Measurements from ENCODE around the gene CFTR. TPM values are rescaled to one million over a fixed set of nuclear protein-coding genes. Genes with fewer than 3 reads are reported as not detected.

The CFTR gene
- total RNA-seq, 1 experiment from 2014 or later = not detected

DNA sequence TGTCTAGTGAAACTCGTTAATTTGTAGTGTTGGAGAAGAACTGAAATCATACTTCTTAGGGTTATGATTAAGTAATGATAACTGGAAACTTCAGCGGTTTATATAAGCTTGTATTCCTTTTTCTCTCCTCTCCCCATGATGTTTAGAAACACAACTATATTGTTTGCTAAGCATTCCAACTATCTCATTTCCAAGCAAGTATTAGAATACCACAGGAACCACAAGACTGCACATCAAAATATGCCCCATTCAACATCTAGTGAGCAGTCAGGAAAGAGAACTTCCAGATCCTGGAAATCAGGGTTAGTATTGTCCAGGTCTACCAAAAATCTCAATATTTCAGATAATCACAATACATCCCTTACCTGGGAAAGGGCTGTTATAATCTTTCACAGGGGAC is 187.6 kb downstream of the CFTR start:
- no peaks in the 10 kb centered on the region for H3K9me3 ChIP-seq (ENCODE audit: control insufficient read depth in 1 of 2, insufficient read depth in 1 of 2, low read depth in 1 of 2, low read length in 2 of 2)
- H3K9ac ChIP-seq (ENCODE audit: low read length) = no peak overlapping the region
- peaks cover 0 to 12% of the 10 kb centered on the region in 2 experiments; a peak in 2 of 4 replicates for H3K4me1 ChIP-seq (ENCODE audit: control insufficient read depth in 1 of 2, insufficient read depth in 2 of 2, low read length in 2 of 2)
- ChIA-PET POLR2A (no interaction called here), CTCF (no interaction called here), RAD21 (ENCODE audit: low non-redundant PET in 1 of 2, low total read pairs in 2 of 2, uncharacterized antibody in 2 of 2, unreplicated experiment in 2 of 2) (no interaction called here)
- no peak for TF ChIP-seq SP1 (IDR thresholded peaks at IDR 0.05; ENCODE audit: low read depth)
- no peak for TF ChIP-seq EZH2phosphoT487 (IDR thresholded peaks at IDR 0.05; ENCODE audit: borderline replicate concordance)
- TF ChIP-seq EGR1 (IDR thresholded peaks at IDR 0.05; ENCODE audit: low read depth) = no peak
- TF ChIP-seq POLR2A (IDR thresholded peaks at IDR 0.05; ENCODE audit: borderline replicate concordance, extremely low read depth, insufficient read depth, insufficient read length) = no peak
- TF ChIP-seq ZNF274 (IDR thresholded peaks at IDR 0.05; ENCODE audit: low read depth, low read length) = no peak
- TF ChIP-seq CEBPB (IDR thresholded peaks at IDR 0.05; ENCODE audit: low read depth) = no peak
- no peak for TF ChIP-seq FOSL1 (IDR thresholded peaks at IDR 0.05; ENCODE audit: low read depth)
- TF ChIP-seq POLR2AphosphoS5 (IDR thresholded peaks at IDR 0.05; ENCODE audit: low read depth, low read length) = no peak
- no peak for TF ChIP-seq ZFX (IDR thresholded peaks at IDR 0.05)
- no peak for TF ChIP-seq SRF (IDR thresholded peaks at IDR 0.05; ENCODE audit: low read depth)
- TF ChIP-seq SIN3A (IDR thresholded peaks at IDR 0.05; ENCODE audit: low read depth) = no peak
- no peak for TF ChIP-seq ELF1 (IDR thresholded peaks at IDR 0.05; ENCODE audit: borderline replicate concordance, low read depth)
- TF ChIP-seq YY1 (IDR thresholded peaks at IDR 0.05; ENCODE audit: extremely low read depth, insufficient replicate concordance, low read depth, low read length) = no peak
- no peak overlapping the region for H3K4me2 ChIP-seq (ENCODE audit: low read length)
- no peaks in the 10 kb centered on the region for H3K79me2 ChIP-seq (ENCODE audit: insufficient read depth, low read length)
- H3K9me2 ChIP-seq (ENCODE audit: insufficient read depth) = no peaks in the 10 kb centered on the region
- intact Hi-C loops (cut with micrococcal nuclease) = no loop called here
- no peak overlapping the region for H3K4me3 ChIP-seq (replicated peaks in 1 of 2; ENCODE audit: low read depth in 1 of 2, low read length in 2 of 2)
- no peaks in the 10 kb centered on the region for H4K20me1 ChIP-seq (ENCODE audit: insufficient read depth)
- BruUV-seq (replicated peaks) = no TSS peak
- no peaks in the 10 kb centered on the region for H3K36me3 ChIP-seq (ENCODE audit: control insufficient read depth in 1 of 2, insufficient read depth in 2 of 2, low read length in 2 of 2)
- H2AFZ ChIP-seq (ENCODE audit: low read depth, low read length, poor library complexity, severe bottlenecking) = no peak overlapping the region
- H3K27me3 ChIP-seq (ENCODE audit: insufficient read depth, low read length) = no peaks in the 10 kb centered on the region
- H3K27ac ChIP-seq (ENCODE audit: low read depth, low read length) = no peak overlapping the region
- no peak for DNase-seq (ENCODE audit: low read depth, low spot score)
- ATAC-seq = no peak

GRCh38 chr7:117669818-117670217 is 190.0 kb downstream of the CFTR start:
- peaks cover 0 to 12% of the 10 kb centered on the region in 2 experiments; a peak in 2 of 4 replicates for H3K4me1 ChIP-seq (ENCODE audit: control insufficient read depth in 1 of 2, insufficient read depth in 2 of 2, low read length in 2 of 2)
- H3K9me3 ChIP-seq (ENCODE audit: control insufficient read depth in 1 of 2, insufficient read depth in 1 of 2, low read depth in 1 of 2, low read length in 2 of 2) = no peaks in the 10 kb centered on the region
- ATAC-seq = no peak
- H3K27me3 ChIP-seq (ENCODE audit: insufficient read depth, low read length) = no peaks in the 10 kb centered on the region
- no peaks in the 10 kb centered on the region for H3K9me2 ChIP-seq (ENCODE audit: insufficient read depth)
- CTCF ChIA-PET = interaction anchor here (0.7 kb wide), 1 partner anchor 484 kb away, joined by 4 read pairs; no protein-coding TSS in a partner anchor
- RAD21 ChIA-PET (ENCODE audit: low non-redundant PET in 1 of 2, low total read pairs in 2 of 2, uncharacterized antibody in 2 of 2, unreplicated experiment in 2 of 2) = no interaction called here
- no peak overlapping the region for H3K4me2 ChIP-seq (ENCODE audit: low read length)
- H3K27ac ChIP-seq (ENCODE audit: low read depth, low read length) = no peak overlapping the region
- no peak overlapping the region for H3K4me3 ChIP-seq (replicated peaks in 1 of 2; ENCODE audit: low read depth in 1 of 2, low read length in 2 of 2)
- no peak for DNase-seq (ENCODE audit: low read depth, low spot score)
- TF ChIP-seq REST (IDR thresholded peaks at IDR 0.05; ENCODE audit: low read depth) (no peak), RAD21 (IDR thresholded peaks at IDR 0.05; ENCODE audit: low read depth) (peak; percentile 19; the same call in 1 of the 2 replicates)
- POLR2A ChIA-PET = no interaction called here
- no peaks in the 10 kb centered on the region for H4K20me1 ChIP-seq (ENCODE audit: insufficient read depth)
- no TSS peak for BruUV-seq (replicated peaks)
- H3K9ac ChIP-seq (ENCODE audit: low read length) = no peak overlapping the region
- no peaks in the 10 kb centered on the region for H3K36me3 ChIP-seq (ENCODE audit: control insufficient read depth in 1 of 2, insufficient read depth in 2 of 2, low read length in 2 of 2)
- H2AFZ ChIP-seq (ENCODE audit: low read depth, low read length, poor library complexity, severe bottlenecking) = no peak overlapping the region
- intact Hi-C loops (cut with micrococcal nuclease) = loop anchor here (5.0 kb wide), 1 partner anchor 1498 kb away; no protein-coding TSS in a partner anchor
- no peaks in the 10 kb centered on the region for H3K79me2 ChIP-seq (ENCODE audit: insufficient read depth, low read length)
